GM06990 (cell line): ENCODE results near the gene CHST7.

Experiments used
- DNase-seq: peaks from one replicate; pipeline ENCODE4 v3.0.0-alpha.2; 2011; ENCODE audit not compliant: insufficient read length; ENCODE audit errors: extremely low read depth
- H3K27me3 ChIP-seq: replicated peaks from 2 replicates; pipeline ENCODE4 v1.6.0; 2011; ENCODE audit warnings: low read length; ENCODE audit not compliant: control insufficient read depth, insufficient read depth
- H3K36me3 ChIP-seq: 2 replicates; pipeline ENCODE4 v1.5.1; 2011; ENCODE audit warnings: low read length; ENCODE audit not compliant: control insufficient read depth, insufficient read depth
- H3K4me3 ChIP-seq: replicated peaks from 2 replicates; pipeline ENCODE4 v1.5.1; 2011; ENCODE audit warnings: low read depth, mild to moderate bottlenecking, control low read depth, low read length
- CTCF ChIP-seq: IDR thresholded peaks from 2 replicates; pipeline ENCODE4 v1.5.1; 2011; ENCODE audit warnings: low read length, control low read depth, mild to moderate bottlenecking, inconsistent platforms; ENCODE audit not compliant: insufficient read depth, poor library complexity, severe bottlenecking

Gene CHST7

GRCh38 chrX:46627711-46628419 lies 54.3 kb downstream of the CHST7 start:
- no peak for DNase-seq
- TF ChIP-seq CTCF: no peak
- H3K36me3 ChIP-seq: peaks cover 4% of the 10 kb centered on the region
- no peaks in the 10 kb centered on the region for H3K27me3 ChIP-seq
- H3K4me3 ChIP-seq: no peak overlapping the region

GRCh38 chrX:46628460-46629371 lies 55.2 kb downstream of the CHST7 start:
- DNase-seq: peak; percentile 77
- H3K27me3 ChIP-seq: no peaks in the 10 kb centered on the region
- H3K36me3 ChIP-seq: peaks cover 4% of the 10 kb centered on the region
- no peak overlapping the region for H3K4me3 ChIP-seq
- TF ChIP-seq CTCF: no peak

- H3K27me3 ChIP-seq: no peaks in the 10 kb centered on the region
- TF ChIP-seq CTCF: no peak
- peaks cover 2% of the 10 kb centered on the region for H3K36me3 ChIP-seq
- no peak for DNase-seq
- no peak overlapping the region for H3K4me3 ChIP-seq
Measured at GRCh38 chrX:46630141-46630540, 56.6 kb downstream of the CHST7 start.

GRCh38 chrX:46634577-46634976 lies 61.0 kb downstream of the CHST7 start:
- no peaks in the 10 kb centered on the region for H3K27me3 ChIP-seq
- H3K36me3 ChIP-seq: peaks cover 2% of the 10 kb centered on the region
- no peak overlapping the region for H3K4me3 ChIP-seq
- no peak for DNase-seq
- no peak for TF ChIP-seq CTCF

- DNase-seq: no peak
- Histone ChIP-seq H3K4me3 (no peak overlapping the region), H3K36me3 (peaks cover 2% of the 10 kb centered on the region), H3K27me3 (no peaks in the 10 kb centered on the region)
- TF ChIP-seq CTCF: no peak
Measured at GRCh38 chrX:46635186-46635585, 61.6 kb downstream of the CHST7 start.
